ENCODE data around the gene DBX1.

DNA sequence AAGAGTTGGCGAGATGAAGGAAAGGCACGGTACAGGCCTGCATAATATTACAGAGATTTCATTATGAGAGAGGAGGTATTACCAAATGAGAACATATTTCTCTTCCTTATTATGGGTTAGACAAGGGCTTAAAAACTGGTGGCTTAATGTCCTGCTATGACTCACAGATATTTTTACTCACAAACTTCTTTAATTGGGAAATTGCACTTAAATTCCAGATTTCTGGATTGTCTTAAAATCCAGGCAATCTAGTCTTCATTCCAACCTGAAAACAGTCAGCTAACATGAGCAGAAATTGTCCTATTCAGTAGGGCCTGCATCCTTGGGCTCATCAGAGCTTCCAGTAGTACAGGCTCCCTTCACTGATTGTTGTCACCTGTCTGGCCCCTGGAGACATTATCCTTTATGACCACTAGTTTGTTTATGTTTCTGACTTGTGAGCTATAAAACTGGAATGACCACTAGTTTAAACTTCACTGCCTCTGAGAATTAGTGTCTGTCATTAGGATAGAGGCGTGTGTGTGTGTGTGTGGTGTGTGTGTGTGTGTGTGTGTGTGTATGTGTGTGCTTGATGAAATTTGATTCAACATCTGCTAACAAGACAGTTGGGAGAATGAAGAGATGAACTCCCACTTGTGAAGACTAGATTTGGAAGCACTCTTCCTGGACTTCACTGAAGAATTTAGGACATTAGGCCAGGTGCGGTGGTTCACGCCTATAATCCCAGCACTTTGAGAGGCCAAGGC is 25.1 kb downstream of the DBX1 start:
- TF ChIP-seq, protein P1, sequence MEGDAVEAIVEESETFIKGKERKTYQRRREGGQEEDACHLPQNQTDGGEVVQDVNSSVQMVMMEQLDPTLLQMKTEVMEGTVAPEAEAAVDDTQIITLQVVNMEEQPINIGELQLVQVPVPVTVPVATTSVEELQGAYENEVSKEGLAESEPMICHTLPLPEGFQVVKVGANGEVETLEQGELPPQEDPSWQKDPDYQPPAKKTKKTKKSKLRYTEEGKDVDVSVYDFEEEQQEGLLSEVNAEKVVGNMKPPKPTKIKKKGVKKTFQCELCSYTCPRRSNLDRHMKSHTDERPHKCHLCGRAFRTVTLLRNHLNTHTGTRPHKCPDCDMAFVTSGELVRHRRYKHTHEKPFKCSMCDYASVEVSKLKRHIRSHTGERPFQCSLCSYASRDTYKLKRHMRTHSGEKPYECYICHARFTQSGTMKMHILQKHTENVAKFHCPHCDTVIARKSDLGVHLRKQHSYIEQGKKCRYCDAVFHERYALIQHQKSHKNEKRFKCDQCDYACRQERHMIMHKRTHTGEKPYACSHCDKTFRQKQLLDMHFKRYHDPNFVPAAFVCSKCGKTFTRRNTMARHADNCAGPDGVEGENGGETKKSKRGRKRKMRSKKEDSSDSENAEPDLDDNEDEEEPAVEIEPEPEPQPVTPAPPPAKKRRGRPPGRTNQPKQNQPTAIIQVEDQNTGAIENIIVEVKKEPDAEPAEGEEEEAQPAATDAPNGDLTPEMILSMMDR (conservative IDR thresholded peaks at IDR 0.05; ENCODE audit: low read length): no peak
- no peak for TF ChIP-seq EZH2phosphoT487 (IDR thresholded peaks at IDR 0.05; ENCODE audit: borderline replicate concordance, low read depth, low read length)
